Measurements from ENCODE around the gene BAHCC1. TPM values are rescaled to one million over a fixed set of nuclear protein-coding genes. Genes with fewer than 3 reads are reported as not detected.
"Not testable (repeated sequence)": the region's sequence is repeated elsewhere in the genome, so short reads cannot be mapped to it uniquely, and the experiment has no call there.

The BAHCC1 gene
- polyA plus RNA-seq, 1 experiment = 3.1 TPM

GRCh38 chr17:81424151-81425017, 29.1 kb downstream of the BAHCC1 start:
- DNase-seq (ENCODE audit: low read depth) = no peak
- CTCF ChIA-PET = interaction anchor here (0.8 kb wide), 1 partner anchor 16 kb away, joined by 3 read pairs; no protein-coding TSS in a partner anchor
- no peaks in the 10 kb centered on the region for H3K27me3 ChIP-seq (ENCODE audit: control insufficient read depth, insufficient read depth, low read length)
- no peaks in the 10 kb centered on the region for H3K36me3 ChIP-seq (ENCODE audit: control insufficient read depth, insufficient read depth, low read length)
- POLR2A ChIA-PET = no interaction called here
- no peak overlapping the region for H3K4me3 ChIP-seq (ENCODE audit: low read depth, low read length)
- no peak for TF ChIP-seq CTCF (IDR thresholded peaks at IDR 0.05; ENCODE audit: insufficient read depth, low read depth, low read length)

GRCh38 chr17:81425041-81425440, 29.8 kb downstream of the BAHCC1 start:
- H3K36me3 ChIP-seq (ENCODE audit: control insufficient read depth, insufficient read depth, low read length); DNase-seq (ENCODE audit: low read depth); POLR2A ChIA-PET; CTCF ChIA-PET; H3K27me3 ChIP-seq (ENCODE audit: control insufficient read depth, insufficient read depth, low read length); H3K4me3 ChIP-seq (ENCODE audit: low read depth, low read length): not testable (repeated sequence)

GRCh38 chr17:81425716-81426392, 30.6 kb downstream of the BAHCC1 start:
- H3K36me3 ChIP-seq (ENCODE audit: control insufficient read depth, insufficient read depth, low read length); POLR2A ChIA-PET; H3K27me3 ChIP-seq (ENCODE audit: control insufficient read depth, insufficient read depth, low read length); CTCF ChIA-PET; DNase-seq (ENCODE audit: low read depth); H3K4me3 ChIP-seq (ENCODE audit: low read depth, low read length): not testable (repeated sequence)

- ChIA-PET CTCF (interaction anchor here (1.2 kb wide), 1 partner anchor 48 kb away, joined by 3 read pairs; no protein-coding TSS in a partner anchor), POLR2A (no interaction called here)
- Histone ChIP-seq H3K36me3 (ENCODE audit: control insufficient read depth, insufficient read depth, low read length) (no peaks in the 10 kb centered on the region), H3K4me3 (ENCODE audit: low read depth, low read length) (no peak overlapping the region), H3K27me3 (ENCODE audit: control insufficient read depth, insufficient read depth, low read length) (no peaks in the 10 kb centered on the region)
- no peak for TF ChIP-seq CTCF (IDR thresholded peaks at IDR 0.05; ENCODE audit: insufficient read depth, low read depth, low read length)
- no peak for DNase-seq (ENCODE audit: low read depth)
Observed at GRCh38 chr17:81426393-81427172, 31.3 kb downstream of the BAHCC1 start.

GRCh38 chr17:81427173-81428120, 32.2 kb downstream of the BAHCC1 start:
- Histone ChIP-seq H3K27me3 (ENCODE audit: control insufficient read depth, insufficient read depth, low read length) (no peaks in the 10 kb centered on the region), H3K4me3 (ENCODE audit: low read depth, low read length) (no peak overlapping the region), H3K36me3 (ENCODE audit: control insufficient read depth, insufficient read depth, low read length) (no peaks in the 10 kb centered on the region)
- no peak for TF ChIP-seq CTCF (IDR thresholded peaks at IDR 0.05; ENCODE audit: insufficient read depth, low read depth, low read length)
- DNase-seq (ENCODE audit: low read depth) = no peak
- ChIA-PET POLR2A (no interaction called here), CTCF (interaction anchor here (1.2 to 3.0 kb wide), 2 partner anchors 13 to 47 kb away, joined by 3 to 14 read pairs; no protein-coding TSS in a partner anchor)

All from BJ (cell line).